ENCODE data around the gene SLC25A33.

Gene SLC25A33

GRCh38 chr1:9601942-9602793 is 62.9 kb downstream of the SLC25A33 start:
- no peak for DNase-seq (ENCODE audit: low read depth)

- no peak for DNase-seq (ENCODE audit: low read depth)
These were observed 63.5 kb downstream of the SLC25A33 start for GRCh38 chr1:9602794-9603167.

- no peak for DNase-seq (ENCODE audit: low read depth)
These were observed 64.0 kb downstream of the SLC25A33 start for GRCh38 chr1:9603307-9603706.

- DNase-seq (ENCODE audit: low read depth): no peak
These were observed 64.8 kb downstream of the SLC25A33 start for GRCh38 chr1:9603766-9604753.

- DNase-seq (ENCODE audit: low read depth): no peak
These were observed 65.6 kb downstream of the SLC25A33 start for GRCh38 chr1:9604836-9605235.

GRCh38 chr1:9605946-9606455 is 66.7 kb downstream of the SLC25A33 start:
- no peak for DNase-seq (ENCODE audit: low read depth)

- DNase-seq (ENCODE audit: low read depth): no peak
These were observed 67.2 kb downstream of the SLC25A33 start for GRCh38 chr1:9606458-9606857.

GRCh38 chr1:9606948-9607347 is 67.7 kb downstream of the SLC25A33 start:
- no peak for DNase-seq (ENCODE audit: low read depth)

- no peak for DNase-seq (ENCODE audit: low read depth)
These were observed 68.1 kb downstream of the SLC25A33 start for GRCh38 chr1:9607352-9607751.

GRCh38 chr1:9609998-9610397 is 70.7 kb downstream of the SLC25A33 start:
- no peak for DNase-seq (ENCODE audit: low read depth)

- DNase-seq (ENCODE audit: low read depth): no peak
These were observed 71.3 kb downstream of the SLC25A33 start for GRCh38 chr1:9610548-9610947.

GRCh38 chr1:9611716-9612115 is 72.5 kb downstream of the SLC25A33 start:
- DNase-seq (ENCODE audit: low read depth): no peak

GRCh38 chr1:9612162-9612845 is 73.0 kb downstream of the SLC25A33 start:
- DNase-seq (ENCODE audit: low read depth): no peak

- no peak for DNase-seq (ENCODE audit: low read depth)
These were observed 73.8 kb downstream of the SLC25A33 start for GRCh38 chr1:9612871-9613624.

- DNase-seq (ENCODE audit: low read depth): no peak
These were observed 74.5 kb downstream of the SLC25A33 start for GRCh38 chr1:9613625-9614299.

GRCh38 chr1:9615316-9616063 is 76.2 kb downstream of the SLC25A33 start:
- peak; percentile 34 for DNase-seq (ENCODE audit: low read depth)

- no peak for DNase-seq (ENCODE audit: low read depth)
These were observed 79.8 kb downstream of the SLC25A33 start for GRCh38 chr1:9618909-9619679.

- DNase-seq (ENCODE audit: low read depth): no peak
These were observed 81.8 kb downstream of the SLC25A33 start for GRCh38 chr1:9621032-9621431.

- DNase-seq (ENCODE audit: low read depth): no peak
These were observed 84.8 kb downstream of the SLC25A33 start for GRCh38 chr1:9624081-9624480.

All from stimulated activated CD8-positive, alpha-beta memory T cell treated with anti-CD3 and anti-CD28 coated beads, Interleukin-7, amount 100 ng/mL, for 24 hours (primary cell).